Hepatocyte (in vitro differentiated cells): ENCODE measurements around the gene SGO2.

Source experiments
- EZH2 ChIP-seq: fragments of 200-600 bp; sonication (generic); IDR thresholded peaks from 2 replicates; pipeline ENCODE4 v1.6.1; 2016; ENCODE audit warnings: antibody characterized with exemption, mild to moderate bottlenecking, borderline replicate concordance
- EZH2phosphoT487 ChIP-seq: fragments of 200-600 bp; sonication (generic); IDR thresholded peaks from one replicate; pipeline ENCODE4 v1.6.1; 2018; ENCODE audit warnings: antibody characterized with exemption, mild to moderate bottlenecking, low read depth, moderate library complexity; ENCODE audit not compliant: unreplicated experiment, severe bottlenecking
- TF ChIP-seq, protein P1 (sequence below): fragments of 200-600 bp; sonication (generic); IDR thresholded peaks from 2 replicates; pipeline ENCODE4 v1.5.1; 2016; ENCODE audit warnings: antibody characterized with exemption, mild to moderate bottlenecking; ENCODE audit not compliant: poor library complexity

DNA sequence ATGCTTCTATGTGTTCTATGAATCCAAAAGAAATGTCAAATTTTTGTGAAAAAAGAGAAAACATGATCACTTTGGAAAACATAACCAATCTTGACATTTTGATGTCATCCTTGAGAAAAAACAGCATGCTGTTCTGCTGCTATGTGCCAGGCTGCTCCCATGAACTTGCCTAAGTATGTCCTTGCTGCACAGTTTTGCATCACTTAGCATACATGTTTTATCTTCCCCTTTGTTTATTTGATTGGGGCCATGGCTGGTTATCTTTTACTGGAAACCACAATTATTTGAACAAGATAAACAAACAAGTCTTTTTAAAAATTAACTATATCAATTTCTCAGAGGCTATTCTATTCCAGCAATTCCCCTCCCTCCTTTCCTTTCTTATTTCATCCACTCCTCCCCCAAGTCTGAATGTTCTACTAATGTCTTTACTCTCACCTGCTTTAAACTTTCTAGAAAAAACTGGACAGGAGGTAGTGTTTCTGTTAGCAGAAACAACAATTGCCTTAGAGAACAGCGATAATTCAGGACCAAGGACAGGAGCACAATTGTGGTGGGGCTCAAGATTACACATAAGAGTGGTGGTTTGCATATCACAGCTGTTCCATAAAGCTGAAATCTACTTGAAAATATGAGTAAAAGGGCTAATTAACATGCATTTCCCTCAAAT, 66.5 kb downstream of the SGO2 start:
- TF ChIP-seq, protein P1, sequence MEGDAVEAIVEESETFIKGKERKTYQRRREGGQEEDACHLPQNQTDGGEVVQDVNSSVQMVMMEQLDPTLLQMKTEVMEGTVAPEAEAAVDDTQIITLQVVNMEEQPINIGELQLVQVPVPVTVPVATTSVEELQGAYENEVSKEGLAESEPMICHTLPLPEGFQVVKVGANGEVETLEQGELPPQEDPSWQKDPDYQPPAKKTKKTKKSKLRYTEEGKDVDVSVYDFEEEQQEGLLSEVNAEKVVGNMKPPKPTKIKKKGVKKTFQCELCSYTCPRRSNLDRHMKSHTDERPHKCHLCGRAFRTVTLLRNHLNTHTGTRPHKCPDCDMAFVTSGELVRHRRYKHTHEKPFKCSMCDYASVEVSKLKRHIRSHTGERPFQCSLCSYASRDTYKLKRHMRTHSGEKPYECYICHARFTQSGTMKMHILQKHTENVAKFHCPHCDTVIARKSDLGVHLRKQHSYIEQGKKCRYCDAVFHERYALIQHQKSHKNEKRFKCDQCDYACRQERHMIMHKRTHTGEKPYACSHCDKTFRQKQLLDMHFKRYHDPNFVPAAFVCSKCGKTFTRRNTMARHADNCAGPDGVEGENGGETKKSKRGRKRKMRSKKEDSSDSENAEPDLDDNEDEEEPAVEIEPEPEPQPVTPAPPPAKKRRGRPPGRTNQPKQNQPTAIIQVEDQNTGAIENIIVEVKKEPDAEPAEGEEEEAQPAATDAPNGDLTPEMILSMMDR = no peak
- no peak for TF ChIP-seq EZH2
- TF ChIP-seq EZH2phosphoT487 = no peak
